Right lobe of liver (tissue), 6 donors: Measurements from ENCODE around the gene MAP3K2. TPM values are rescaled to one million over a fixed set of nuclear protein-coding genes. Genes with fewer than 3 reads are reported as not detected.

Experiments
- ATAC-seq, 4 donors: fragments of 200-7000 bp; cut with Tn5 transposase; one replicate each; pipeline ENCODE4 v1.9.1; 2020; ENCODE audit warnings: mild to moderate bottlenecking in 4 of 4, moderate library complexity in 4 of 4
- DNase-seq, 3 donors: peaks; one replicate each; pipeline ENCODE4 v3.0.0-alpha.2; 2020
- H3K27ac ChIP-seq, 3 donors: fragments of 200-600 bp; one replicate each; pipeline ENCODE4 v1.8.0; 2022
- H3K27me3 ChIP-seq, 2 donors: fragments of 200-600 bp; one replicate each; pipeline ENCODE4 v1.8.0; 2022
- H3K36me3 ChIP-seq, 4 donors: fragments of 200-600 bp; sonication (generic) in 1 of 4; one replicate each; pipeline versions ENCODE4 v1.5.1 to v1.8.0; 2017 to 2022; ENCODE audit warnings: control low read depth in 1 of 4
- H3K4me1 ChIP-seq, 4 donors: fragments of 200-600 bp; sonication (generic) in 1 of 4; one replicate each; pipeline versions ENCODE4 v1.5.1 to v1.8.0; 2017 to 2022; ENCODE audit warnings: control low read depth in 1 of 4
- H3K4me3 ChIP-seq, 3 donors: fragments of 200-600 bp; one replicate each; pipeline ENCODE4 v1.8.0; 2022
- H3K9me3 ChIP-seq, 4 donors: fragments of 200-600 bp; sonication (generic) in 1 of 4; one replicate each; pipeline versions ENCODE4 v1.5.1 to v1.8.0; 2017 to 2022; ENCODE audit warnings: control low read depth in 1 of 4
- POLR2A ChIP-seq: fragments of 450-650 bp; IDR thresholded peaks from one replicate; pipeline ENCODE4 v1.6.1; 2017; ENCODE audit warnings: antibody characterized with exemption, mild to moderate bottlenecking
- WGBS: methylation state at CpG from one replicate; pipeline ENCODE4 v1.1.6; 2018; ENCODE audit warnings: low coverage, low lambda C conversion rate; ENCODE audit not compliant: insufficient coverage; ENCODE audit errors: missing lambda C conversion rate; 5-methylcytosine and 5-hydroxymethylcytosine counted together
- intact Hi-C, 2 donors: fragments of 100-400 bp; cut with DNase I; formaldehyde crosslinking; loops; one replicate each; pipeline versions ENCODE4 v1.11.2 to v1.14.1; 2022
- long read RNA-seq: library from polyadenylated mRNA; unstranded; transcript quantifications from one replicate; pipeline ENCODE4 v2.0.0, GENCODE V29; 2019
- total RNA-seq, 6 experiments: library from RNA; depleted of rRNA in 2 of 6; stranded (reverse); fragments of >200 nt in 2 of 6; fragmentation: NEBNext Ultra II Directional in 3 of 6; extraction: Animal tissue kit (Norgen Biotek cat#: 25700) in 3 of 6; gene quantifications; one replicate each; pipeline versions ENCODE4 v1.1.0 to v1.2.4, GENCODE V29; 2016 to 2023
- TF ChIP-seq, protein P1 (sequence below), 4 donors: fragments of 200-600 bp in 3 of 4; fragments of 450-650 bp in 1 of 4; IDR thresholded peaks; one replicate each; pipeline versions ENCODE4 v1.5.1 to v1.8.0; 2016 to 2022; ENCODE audit warnings: antibody characterized with exemption in 4 of 4, mild to moderate bottlenecking in 2 of 4
- donor health status: DM: no; HTN: yes; CAD: no.
- donor health status: DM: no; HTN: no; CAD: no.
- donor health status: DM: no; HTN: no; CAD: no.
- donor health status: DM: no; HTN: yes; CAD: no.
- donor health status: DM: no; HTN: yes; CAD: no.

MAP3K2 gene, protein sequence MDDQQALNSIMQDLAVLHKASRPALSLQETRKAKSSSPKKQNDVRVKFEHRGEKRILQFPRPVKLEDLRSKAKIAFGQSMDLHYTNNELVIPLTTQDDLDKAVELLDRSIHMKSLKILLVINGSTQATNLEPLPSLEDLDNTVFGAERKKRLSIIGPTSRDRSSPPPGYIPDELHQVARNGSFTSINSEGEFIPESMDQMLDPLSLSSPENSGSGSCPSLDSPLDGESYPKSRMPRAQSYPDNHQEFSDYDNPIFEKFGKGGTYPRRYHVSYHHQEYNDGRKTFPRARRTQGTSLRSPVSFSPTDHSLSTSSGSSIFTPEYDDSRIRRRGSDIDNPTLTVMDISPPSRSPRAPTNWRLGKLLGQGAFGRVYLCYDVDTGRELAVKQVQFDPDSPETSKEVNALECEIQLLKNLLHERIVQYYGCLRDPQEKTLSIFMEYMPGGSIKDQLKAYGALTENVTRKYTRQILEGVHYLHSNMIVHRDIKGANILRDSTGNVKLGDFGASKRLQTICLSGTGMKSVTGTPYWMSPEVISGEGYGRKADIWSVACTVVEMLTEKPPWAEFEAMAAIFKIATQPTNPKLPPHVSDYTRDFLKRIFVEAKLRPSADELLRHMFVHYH
- 10 to 100 TPM; 28.6 to 45.1 (median 39.8) TPM for total RNA-seq
- long read RNA-seq, partial matches to known transcripts: 0 of 2 reads
- long read RNA-seq, other reads (novel, unspliced or antisense): 2 of 2 reads

DNA sequence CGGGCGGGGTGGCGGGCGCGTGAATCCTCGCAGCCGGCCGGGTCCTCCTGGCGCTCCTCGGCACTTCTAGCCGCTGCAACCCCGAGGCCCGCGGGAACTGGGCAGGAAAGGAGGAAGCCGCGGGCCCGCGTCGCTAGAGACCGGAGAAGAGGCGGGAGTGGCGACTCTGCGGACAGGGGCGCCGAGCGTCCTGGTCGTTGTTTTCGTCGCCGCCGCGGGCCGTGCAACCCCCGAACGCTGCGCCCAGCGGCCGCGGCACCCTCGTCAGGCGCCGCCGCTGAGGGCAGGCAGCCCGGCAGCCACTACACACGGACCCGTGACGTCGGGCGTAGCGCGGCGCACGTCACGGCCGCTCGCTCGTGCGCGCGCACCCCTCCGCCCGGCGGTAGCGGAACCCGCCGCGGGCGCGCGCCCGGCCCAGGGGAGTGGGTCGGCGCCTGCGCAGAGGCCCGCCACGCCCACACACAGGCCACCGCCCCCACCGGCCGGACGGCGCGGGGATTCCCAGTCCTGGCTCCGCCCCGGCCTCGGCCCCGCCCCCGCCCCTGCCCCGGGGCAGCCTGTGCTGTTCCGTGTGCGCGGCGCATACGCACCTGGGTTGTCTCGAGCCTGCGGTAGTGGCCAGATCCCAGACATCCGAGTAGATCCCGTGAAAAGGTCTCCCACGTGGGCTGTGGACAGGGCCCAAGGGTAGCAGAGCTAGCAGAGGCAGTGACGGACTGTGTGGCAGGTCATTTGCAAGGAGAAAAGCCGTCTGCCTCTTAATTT is at the start of gene MAP3K2:
Gene MAP3K2 (minus strand): TSS at position 321 of the 768 bp plus-strand sequence. CDS start 44,846 bp downstream, outside the sequence.
- H3K36me3 ChIP-seq: no peaks in the 10 kb centered on the region
- 3% methylated on average over 12 of the region's 100 CpGs for WGBS
- DNase-seq: peak; percentile 96 to 97 (median 96)
- peak within 1 kb of the TSS; percentile 80 to 91 (median 89) for H3K4me3 ChIP-seq
- ATAC-seq: peak; percentile 85 to 96 (median 90)
- H3K4me1 ChIP-seq: peaks cover 0 to 40% (median 8%) of the 10 kb centered on the region in 4 donors
- H3K9me3 ChIP-seq: no peaks in the 10 kb centered on the region
- H3K27ac ChIP-seq: peak within 1 kb of the TSS; percentile 99 to 100 (median 100)
- intact Hi-C loops: no loop called here
- no peaks in the 10 kb centered on the region for H3K27me3 ChIP-seq
- TF ChIP-seq, protein P1, sequence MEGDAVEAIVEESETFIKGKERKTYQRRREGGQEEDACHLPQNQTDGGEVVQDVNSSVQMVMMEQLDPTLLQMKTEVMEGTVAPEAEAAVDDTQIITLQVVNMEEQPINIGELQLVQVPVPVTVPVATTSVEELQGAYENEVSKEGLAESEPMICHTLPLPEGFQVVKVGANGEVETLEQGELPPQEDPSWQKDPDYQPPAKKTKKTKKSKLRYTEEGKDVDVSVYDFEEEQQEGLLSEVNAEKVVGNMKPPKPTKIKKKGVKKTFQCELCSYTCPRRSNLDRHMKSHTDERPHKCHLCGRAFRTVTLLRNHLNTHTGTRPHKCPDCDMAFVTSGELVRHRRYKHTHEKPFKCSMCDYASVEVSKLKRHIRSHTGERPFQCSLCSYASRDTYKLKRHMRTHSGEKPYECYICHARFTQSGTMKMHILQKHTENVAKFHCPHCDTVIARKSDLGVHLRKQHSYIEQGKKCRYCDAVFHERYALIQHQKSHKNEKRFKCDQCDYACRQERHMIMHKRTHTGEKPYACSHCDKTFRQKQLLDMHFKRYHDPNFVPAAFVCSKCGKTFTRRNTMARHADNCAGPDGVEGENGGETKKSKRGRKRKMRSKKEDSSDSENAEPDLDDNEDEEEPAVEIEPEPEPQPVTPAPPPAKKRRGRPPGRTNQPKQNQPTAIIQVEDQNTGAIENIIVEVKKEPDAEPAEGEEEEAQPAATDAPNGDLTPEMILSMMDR (IDR thresholded peaks at IDR 0.05): peak in 1 of 4 donors; percentile 4
- TF ChIP-seq POLR2A: peak; percentile 96

DNA sequence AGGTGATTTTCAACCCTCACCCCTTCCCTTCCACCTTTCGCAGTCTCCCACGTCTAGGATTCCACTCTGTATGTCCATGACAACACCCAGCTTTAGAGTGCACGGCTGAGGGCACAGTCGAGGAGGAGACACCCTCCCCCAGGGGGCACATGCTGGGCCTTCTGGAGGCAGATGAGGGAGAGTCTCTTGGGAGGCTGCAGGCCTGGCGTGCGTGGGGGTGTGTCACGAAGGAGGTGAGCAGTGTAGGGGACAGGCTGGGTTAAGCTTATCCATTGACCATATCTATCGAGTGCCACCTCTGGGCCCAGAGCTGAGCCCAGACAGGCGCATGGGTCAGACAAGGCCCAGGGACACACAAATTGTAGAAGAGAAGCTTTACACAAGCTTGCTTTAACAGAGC is 49.3 kb upstream of the MAP3K2 start:
- 95% methylated on average over 3 of the region's 9 CpGs for WGBS
- no peak for ATAC-seq
- TF ChIP-seq, protein P1 (IDR thresholded peaks at IDR 0.05): no peak
- no peak for TF ChIP-seq POLR2A

DNA sequence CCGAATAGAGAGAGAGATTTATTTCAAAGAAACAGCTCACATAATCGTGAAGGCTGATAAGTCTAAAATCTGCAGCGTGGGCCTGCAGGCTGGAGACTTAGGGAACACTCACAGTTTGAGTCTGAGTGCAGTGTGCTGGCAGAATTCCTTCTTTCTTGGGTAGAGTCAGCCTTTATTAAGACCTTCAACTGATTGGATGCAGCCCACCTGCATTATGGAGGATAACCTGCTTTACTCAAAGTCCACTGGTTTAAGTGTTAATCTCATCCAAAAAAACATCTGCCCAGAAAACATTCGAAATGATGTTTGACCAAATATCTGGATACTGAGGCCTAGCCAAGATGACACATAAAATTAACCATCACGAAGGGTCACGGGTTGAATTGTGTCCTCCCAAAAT is 46.7 kb upstream of the MAP3K2 start:
- H3K4me3 ChIP-seq: no peak overlapping the region
- no peaks in the 10 kb centered on the region for H3K27me3 ChIP-seq
- no peak for DNase-seq
- TF ChIP-seq, protein P1 (IDR thresholded peaks at IDR 0.05): no peak
- no peak for TF ChIP-seq POLR2A
- intact Hi-C loops: no loop called here
- ATAC-seq: no peak
- H3K9me3 ChIP-seq: no peaks in the 10 kb centered on the region
- H3K36me3 ChIP-seq: no peaks in the 10 kb centered on the region
- no peak overlapping the region for H3K27ac ChIP-seq
- peaks cover 0 to 41% (median 19%) of the 10 kb centered on the region in 4 donors for H3K4me1 ChIP-seq
- WGBS: 90% methylated on average over 5 of the region's 6 CpGs

More for the DNA sequence above, 49.3 kb upstream of the MAP3K2 start:
- H3K27ac ChIP-seq: peak overlapping the region in 1 of 3 donors; percentile 89
- H3K4me1 ChIP-seq: peaks cover 0 to 34% (median 15%) of the 10 kb centered on the region in 4 donors
- DNase-seq: no peak
- H3K4me3 ChIP-seq: no peak overlapping the region
- no peaks in the 10 kb centered on the region for H3K36me3 ChIP-seq
- H3K9me3 ChIP-seq: no peaks in the 10 kb centered on the region
- intact Hi-C loops: no loop called here
- no peaks in the 10 kb centered on the region for H3K27me3 ChIP-seq

DNA sequence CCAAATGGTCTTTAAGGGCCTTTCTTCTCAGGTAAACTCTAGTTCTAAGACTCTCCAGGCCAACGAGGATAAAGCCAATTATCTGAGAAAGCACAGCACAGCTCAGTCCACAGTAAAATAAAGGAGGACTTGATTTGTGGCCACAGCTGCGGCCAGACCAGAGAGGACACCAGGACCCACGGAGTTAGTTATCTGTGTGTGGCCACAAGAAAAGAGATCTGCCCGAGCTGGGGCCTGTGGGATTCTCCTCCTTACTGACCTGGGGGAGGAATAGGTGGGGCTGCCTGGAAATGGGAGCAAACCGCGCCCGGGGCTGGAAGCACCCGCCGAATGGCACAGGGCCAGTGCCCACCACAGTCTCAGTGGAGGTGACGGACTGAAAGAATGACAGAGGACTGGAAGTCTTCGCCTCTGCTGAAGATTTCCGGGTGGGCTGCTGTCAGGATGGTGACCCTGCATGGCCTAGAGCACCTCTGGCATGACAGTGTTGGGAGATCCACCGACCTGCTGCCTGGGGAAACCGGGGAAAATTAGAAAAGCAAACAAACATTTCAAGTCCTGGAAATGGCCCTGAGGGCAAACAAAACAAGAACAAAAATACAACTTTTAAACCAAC is 43.7 kb upstream of the MAP3K2 start:
- TF ChIP-seq, protein P1 (IDR thresholded peaks at IDR 0.05): no peak
- TF ChIP-seq POLR2A: no peak
- Histone ChIP-seq H3K27ac (peak overlapping the region in 2 of 3 donors; percentile 16), H3K4me1 (peaks cover 0 to 12% (median 6%) of the 10 kb centered on the region in 4 donors), H3K4me3 (no peak overlapping the region), H3K9me3 (no peaks in the 10 kb centered on the region), H3K27me3 (no peaks in the 10 kb centered on the region), H3K36me3 (peaks cover 0 to 5% (median 2%) of the 10 kb centered on the region in 4 donors)
- ATAC-seq: peak; percentile 34 to 77 (median 50)
- no peak for DNase-seq
- WGBS: 53% methylated on average over 8 of the region's 14 CpGs
- intact Hi-C loops: no loop called here
